Kidney (tissue), 14 donors: ENCODE data around the gene DHPS. TPM values are rescaled to one million over a fixed set of nuclear protein-coding genes. Genes with fewer than 3 reads are reported as not detected.

Experiments
- DNase-seq, 5 donors: peaks; one replicate each; pipeline ENCODE4 v3.0.0-alpha.2; 2013 to 2020
- FAIRE-seq: peaks from 2 replicates; lab custom pipeline; 2012; peaks lifted over from hg19 to GRCh38; lab: Jason Lieb, UNC
- H3K27ac ChIP-seq, 2 donors: one replicate each; pipeline ENCODE4 v1.7.0; 2013; ENCODE audit warnings: low read depth in 2 of 2, low read length in 2 of 2, inconsistent platforms in 1 of 2
- H3K27me3 ChIP-seq: one replicate; pipeline ENCODE4 v1.7.1; 2013; ENCODE audit warnings: low read length, inconsistent platforms; ENCODE audit not compliant: control insufficient read depth, insufficient read depth
- H3K36me3 ChIP-seq, 3 donors: one replicate each; pipeline versions ENCODE4 v1.7.0 to v1.7.1; 2013; ENCODE audit warnings: low read length in 3 of 3, control low read depth in 1 of 3, inconsistent platforms in 1 of 3; ENCODE audit not compliant: insufficient read depth in 3 of 3, control insufficient read depth in 2 of 3
- H3K4me1 ChIP-seq, 3 donors: one replicate each; pipeline versions ENCODE4 v1.7.0 to v1.7.1; 2013; ENCODE audit warnings: low read length in 3 of 3, inconsistent platforms in 1 of 3, low read depth in 1 of 3; ENCODE audit not compliant: control insufficient read depth in 2 of 3, insufficient read depth in 2 of 3
- H3K4me3 ChIP-seq, 3 donors: one replicate each; pipeline versions ENCODE4 v1.7.0 to v1.8.1; 2013; ENCODE audit warnings: low read length in 3 of 3, control low read depth in 1 of 3, inconsistent platforms in 1 of 3
- H3K9ac ChIP-seq, 3 donors: one replicate each; pipeline versions ENCODE4 v1.7.0 to v1.7.1; 2013; ENCODE audit warnings: low read length in 3 of 3, control low read depth in 1 of 3, inconsistent platforms in 1 of 3
- H3K9me3 ChIP-seq, 3 donors: one replicate each; pipeline versions ENCODE4 v1.7.0 to v1.7.1; 2013; ENCODE audit warnings: low read length in 3 of 3, control low read depth in 1 of 3, inconsistent platforms in 1 of 3; ENCODE audit not compliant: control insufficient read depth in 2 of 3, insufficient read depth in 1 of 3
- intact Hi-C: fragments of 100-400 bp; cut with DNase I; formaldehyde crosslinking; loops from one replicate; pipeline ENCODE4 v1.11.1; 2022
- polyA plus RNA-seq: library from polyadenylated mRNA; stranded (reverse); fragments of 350-450 nt; fragmentation: Illumina TruSeq; extraction: RNeasy Lipid Tissue Mini Kit (QIAGEN cat#74804); gene quantifications from one replicate; pipeline ENCODE4 v1.2.3, GENCODE V29; 2014; ENCODE audit warnings: low read depth, low replicate concordance; ENCODE audit not compliant: insufficient read depth
- total RNA-seq: library from RNA; stranded (reverse); fragmentation: NEBNext Ultra II Directional; extraction: Animal tissue kit (Norgen Biotek cat#: 25700); gene quantifications from one replicate; pipeline ENCODE4 v1.2.1, GENCODE V29; 2021
- TF ChIP-seq, protein P1 (sequence below): IDR thresholded peaks from 3 replicates; pipeline ENCODE4 v1.5.1; 2012; ENCODE audit warnings: mild to moderate bottlenecking, moderate library complexity, borderline replicate concordance; ENCODE audit not compliant: insufficient read depth; ENCODE audit errors: extremely low read depth
- donor health status: control.
- donor health status: control.
- donor health status: control.
- donor health status: control.
- donor health status: control.
- donor health status: DM: yes; HTN: yes; CAD: no.
- donor health status: Normal renal cell carcinoma (clear cell type).

The DHPS gene
- total and polyA plus RNA-seq, 2 donors from 2014 or later, result 61.3 to 75.9 TPM

DNA sequence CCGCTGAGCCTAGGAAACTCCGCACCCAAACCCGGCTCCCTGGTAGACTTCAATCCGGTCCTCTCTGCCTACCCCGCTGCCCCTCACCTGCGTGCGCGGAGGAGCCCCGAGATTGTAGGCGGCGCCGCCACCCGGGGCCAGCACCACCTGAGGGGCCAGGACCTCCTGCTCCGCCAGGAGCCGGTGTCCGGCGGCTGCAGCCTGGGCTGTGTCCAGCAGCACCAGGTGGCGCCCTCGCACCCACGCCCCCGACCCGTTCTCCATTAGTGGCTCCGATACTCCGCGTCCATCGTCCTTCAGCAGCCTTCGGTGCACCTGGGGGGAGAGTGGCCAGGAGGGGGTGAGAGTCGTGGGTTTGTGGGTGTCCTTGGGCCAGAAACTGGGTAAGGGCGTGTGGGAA lies 33.6 kb downstream of the DHPS start:
- intact Hi-C loops, result no loop called here
- peak in 3 of 5 donors; percentile 28 to 72 (median 71) for DNase-seq

DNA sequence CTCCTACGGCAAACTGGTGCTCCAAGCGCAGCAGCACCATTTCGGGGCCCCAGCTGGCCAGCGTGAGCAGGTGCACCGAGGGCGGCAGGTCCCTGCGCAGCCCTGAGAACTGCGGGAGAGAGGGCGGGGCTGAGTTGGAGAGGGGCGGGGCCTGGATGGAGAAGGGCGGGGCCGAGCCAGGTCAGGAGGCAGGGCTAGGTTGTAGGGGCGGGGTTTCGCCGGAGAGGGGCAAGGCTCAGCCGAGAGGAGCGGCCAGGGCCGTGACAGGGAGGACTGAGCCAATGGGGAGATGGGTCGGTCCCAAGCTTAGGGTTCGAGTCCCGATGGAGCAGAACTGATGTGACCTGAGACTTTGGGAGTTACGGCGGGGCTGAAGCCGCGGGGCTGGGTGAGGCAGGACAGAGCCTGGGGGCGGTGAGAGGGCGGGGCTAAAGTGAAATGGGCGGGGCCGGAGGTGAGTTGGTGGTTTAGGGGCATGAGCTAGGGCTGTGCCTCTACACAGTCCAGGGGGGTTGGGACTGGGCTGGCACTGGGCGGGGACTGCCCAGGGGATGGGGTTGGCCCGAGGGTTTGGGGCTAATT lies 34.1 kb downstream of the DHPS start:
- Histone ChIP-seq H3K4me1 (peaks cover 0 to 4% (median 0%) of the 10 kb centered on the region in 3 donors), H3K36me3 (no peaks in the 10 kb centered on the region), H3K27ac (no peak overlapping the region), H3K9me3 (no peaks in the 10 kb centered on the region), H3K27me3 (no peaks in the 10 kb centered on the region), H3K9ac (no peak overlapping the region), H3K4me3 (peak overlapping the region in 2 of 3 donors; percentile 45 to 47)
- intact Hi-C loops, result no loop called here
- TF ChIP-seq, protein P1, sequence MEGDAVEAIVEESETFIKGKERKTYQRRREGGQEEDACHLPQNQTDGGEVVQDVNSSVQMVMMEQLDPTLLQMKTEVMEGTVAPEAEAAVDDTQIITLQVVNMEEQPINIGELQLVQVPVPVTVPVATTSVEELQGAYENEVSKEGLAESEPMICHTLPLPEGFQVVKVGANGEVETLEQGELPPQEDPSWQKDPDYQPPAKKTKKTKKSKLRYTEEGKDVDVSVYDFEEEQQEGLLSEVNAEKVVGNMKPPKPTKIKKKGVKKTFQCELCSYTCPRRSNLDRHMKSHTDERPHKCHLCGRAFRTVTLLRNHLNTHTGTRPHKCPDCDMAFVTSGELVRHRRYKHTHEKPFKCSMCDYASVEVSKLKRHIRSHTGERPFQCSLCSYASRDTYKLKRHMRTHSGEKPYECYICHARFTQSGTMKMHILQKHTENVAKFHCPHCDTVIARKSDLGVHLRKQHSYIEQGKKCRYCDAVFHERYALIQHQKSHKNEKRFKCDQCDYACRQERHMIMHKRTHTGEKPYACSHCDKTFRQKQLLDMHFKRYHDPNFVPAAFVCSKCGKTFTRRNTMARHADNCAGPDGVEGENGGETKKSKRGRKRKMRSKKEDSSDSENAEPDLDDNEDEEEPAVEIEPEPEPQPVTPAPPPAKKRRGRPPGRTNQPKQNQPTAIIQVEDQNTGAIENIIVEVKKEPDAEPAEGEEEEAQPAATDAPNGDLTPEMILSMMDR, result peak; percentile 1
- FAIRE-seq, result no peak
- peak; percentile 76 to 93 (median 88) for DNase-seq

More for the DNA sequence above, 33.6 kb downstream of the DHPS start:
- Histone ChIP-seq H3K4me3 (peak overlapping the region in 1 of 3 donors; percentile 47), H3K9me3 (no peaks in the 10 kb centered on the region), H3K27ac (no peak overlapping the region), H3K36me3 (no peaks in the 10 kb centered on the region), H3K27me3 (no peaks in the 10 kb centered on the region), H3K9ac (peak overlapping the region in 1 of 3 donors; percentile 19), H3K4me1 (peaks cover 0 to 4% (median 0%) of the 10 kb centered on the region in 3 donors)
- FAIRE-seq, result no peak
- TF ChIP-seq, protein P1, result peak; percentile 19

DNA sequence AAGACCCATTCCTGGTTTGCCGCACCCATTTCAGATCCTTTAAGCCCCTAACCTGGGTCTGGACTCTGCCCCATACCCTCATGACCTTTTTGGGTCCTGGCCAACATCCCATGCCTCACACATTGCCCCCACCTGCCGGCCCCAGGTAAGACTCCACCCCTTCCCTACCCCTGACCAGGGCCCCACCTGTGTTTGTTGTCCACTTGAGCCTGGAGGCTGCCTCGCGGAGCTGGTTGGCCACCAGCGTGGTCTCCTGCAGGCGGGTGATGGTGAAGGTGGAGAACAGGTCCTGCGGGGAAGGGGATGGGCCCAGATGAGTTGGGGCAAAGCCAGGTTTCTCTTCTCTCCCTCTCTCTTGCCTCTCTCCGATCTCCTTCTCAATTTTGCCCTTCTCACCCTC lies 34.6 kb downstream of the DHPS start:
- intact Hi-C loops, result no loop called here
- H3K9ac ChIP-seq, result no peak overlapping the region
- peak overlapping the region in 1 of 3 donors; percentile 47 for H3K4me3 ChIP-seq
- peaks cover 0 to 4% (median 0%) of the 10 kb centered on the region in 3 donors for H3K4me1 ChIP-seq
- H3K9me3 ChIP-seq, result no peaks in the 10 kb centered on the region
- FAIRE-seq (no peak), DNase-seq (peak in 1 of 5 donors; percentile 76)
- H3K36me3 ChIP-seq, result no peaks in the 10 kb centered on the region
- TF ChIP-seq, protein P1, result no peak
- no peak overlapping the region for H3K27ac ChIP-seq
- H3K27me3 ChIP-seq, result no peaks in the 10 kb centered on the region
